Panc1 (cell line): Measurements from ENCODE around the gene SLC20A1.

Experiments used
- CTCF ChIP-seq: fragments of 450-650 bp; IDR thresholded peaks from 2 replicates; pipeline ENCODE4 v1.5.1; 2017; ENCODE audit warnings: mild to moderate bottlenecking
- POLR2AphosphoS5 ChIP-seq: IDR thresholded peaks from 2 replicates; pipeline ENCODE4 v1.6.1; 2012; ENCODE audit warnings: mild to moderate bottlenecking, low read depth, low read length, moderate library complexity
- REST ChIP-seq, 2 experiments: IDR thresholded peaks; 2 replicates each; pipeline ENCODE4 v1.6.1; 2011 to 2012; ENCODE audit warnings: low read depth in 2 of 2, control low read depth in 1 of 2, low read length in 1 of 2, mild to moderate bottlenecking in 1 of 2, moderate library complexity in 1 of 2; ENCODE audit not compliant: insufficient read depth in 1 of 2
- SIN3A ChIP-seq: IDR thresholded peaks from 2 replicates; pipeline ENCODE4 v1.6.1; 2012; ENCODE audit warnings: low read depth, mild to moderate bottlenecking, low read length, moderate library complexity, borderline replicate concordance; ENCODE audit not compliant: insufficient read depth

GRCh38 chr2:112679484-112679883 lies 33.7 kb downstream of the SLC20A1 start:
- TF ChIP-seq POLR2AphosphoS5 (no peak), CTCF (no peak), REST (IDR thresholded peaks at IDR 0.05; ENCODE audit: insufficient read depth in 1 of 2, low read depth in 2 of 2, low read length in 1 of 2) (no peak), SIN3A (no peak)
